AG09309 (cell line): Measurements from ENCODE around the gene MTSS2.

ENCODE experiments used
- DNase-seq: peaks from one replicate; pipeline ENCODE4 v3.0.0-alpha.2; 2010; ENCODE audit warnings: low read depth
- H3K4me3 ChIP-seq: 2 replicates; pipeline ENCODE4 v1.5.1; 2011; ENCODE audit warnings: mild to moderate bottlenecking, low read depth, low read length, moderate library complexity; ENCODE audit not compliant: control insufficient read depth
- TF ChIP-seq, protein P1 (sequence below): IDR thresholded peaks from 2 replicates; pipeline ENCODE4 v1.5.1; 2011; ENCODE audit warnings: mild to moderate bottlenecking, low read depth, low read length, inconsistent platforms; ENCODE audit not compliant: insufficient read depth, control insufficient read depth; ENCODE audit errors: missing control alignments

Gene MTSS2

DNA sequence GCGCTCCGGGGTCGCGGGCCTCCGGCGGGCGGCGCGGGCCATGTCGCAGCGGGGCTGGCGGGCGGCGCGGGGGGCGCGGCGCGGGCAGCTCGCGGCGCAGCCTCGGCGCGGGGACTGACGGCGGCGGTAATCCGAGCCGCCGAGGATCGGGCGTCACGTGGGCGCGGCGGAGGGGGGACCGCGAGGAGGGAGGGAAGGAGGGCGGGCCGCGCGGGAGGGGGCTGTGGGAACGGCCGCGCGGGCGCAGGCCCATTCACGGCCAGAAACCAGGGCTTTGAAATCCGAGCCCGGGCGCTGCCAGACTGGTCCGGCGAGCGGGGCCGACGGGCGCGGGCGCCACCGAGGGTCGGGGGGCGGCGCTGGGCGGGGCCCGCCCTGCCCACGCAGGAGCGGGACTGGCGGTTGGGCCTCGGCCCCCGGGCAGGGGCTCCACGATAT lies at the start of gene MTSS2:
Gene MTSS2, minus strand, starts transcription at position 116 of the 438 bp plus-strand sequence. CDS start 262 bp downstream, outside the sequence.
- peak; percentile 46 for DNase-seq
- H3K4me3 ChIP-seq, result peak within 1 kb of the TSS; percentile 85
- TF ChIP-seq, protein P1, sequence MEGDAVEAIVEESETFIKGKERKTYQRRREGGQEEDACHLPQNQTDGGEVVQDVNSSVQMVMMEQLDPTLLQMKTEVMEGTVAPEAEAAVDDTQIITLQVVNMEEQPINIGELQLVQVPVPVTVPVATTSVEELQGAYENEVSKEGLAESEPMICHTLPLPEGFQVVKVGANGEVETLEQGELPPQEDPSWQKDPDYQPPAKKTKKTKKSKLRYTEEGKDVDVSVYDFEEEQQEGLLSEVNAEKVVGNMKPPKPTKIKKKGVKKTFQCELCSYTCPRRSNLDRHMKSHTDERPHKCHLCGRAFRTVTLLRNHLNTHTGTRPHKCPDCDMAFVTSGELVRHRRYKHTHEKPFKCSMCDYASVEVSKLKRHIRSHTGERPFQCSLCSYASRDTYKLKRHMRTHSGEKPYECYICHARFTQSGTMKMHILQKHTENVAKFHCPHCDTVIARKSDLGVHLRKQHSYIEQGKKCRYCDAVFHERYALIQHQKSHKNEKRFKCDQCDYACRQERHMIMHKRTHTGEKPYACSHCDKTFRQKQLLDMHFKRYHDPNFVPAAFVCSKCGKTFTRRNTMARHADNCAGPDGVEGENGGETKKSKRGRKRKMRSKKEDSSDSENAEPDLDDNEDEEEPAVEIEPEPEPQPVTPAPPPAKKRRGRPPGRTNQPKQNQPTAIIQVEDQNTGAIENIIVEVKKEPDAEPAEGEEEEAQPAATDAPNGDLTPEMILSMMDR, result no peak

DNA sequence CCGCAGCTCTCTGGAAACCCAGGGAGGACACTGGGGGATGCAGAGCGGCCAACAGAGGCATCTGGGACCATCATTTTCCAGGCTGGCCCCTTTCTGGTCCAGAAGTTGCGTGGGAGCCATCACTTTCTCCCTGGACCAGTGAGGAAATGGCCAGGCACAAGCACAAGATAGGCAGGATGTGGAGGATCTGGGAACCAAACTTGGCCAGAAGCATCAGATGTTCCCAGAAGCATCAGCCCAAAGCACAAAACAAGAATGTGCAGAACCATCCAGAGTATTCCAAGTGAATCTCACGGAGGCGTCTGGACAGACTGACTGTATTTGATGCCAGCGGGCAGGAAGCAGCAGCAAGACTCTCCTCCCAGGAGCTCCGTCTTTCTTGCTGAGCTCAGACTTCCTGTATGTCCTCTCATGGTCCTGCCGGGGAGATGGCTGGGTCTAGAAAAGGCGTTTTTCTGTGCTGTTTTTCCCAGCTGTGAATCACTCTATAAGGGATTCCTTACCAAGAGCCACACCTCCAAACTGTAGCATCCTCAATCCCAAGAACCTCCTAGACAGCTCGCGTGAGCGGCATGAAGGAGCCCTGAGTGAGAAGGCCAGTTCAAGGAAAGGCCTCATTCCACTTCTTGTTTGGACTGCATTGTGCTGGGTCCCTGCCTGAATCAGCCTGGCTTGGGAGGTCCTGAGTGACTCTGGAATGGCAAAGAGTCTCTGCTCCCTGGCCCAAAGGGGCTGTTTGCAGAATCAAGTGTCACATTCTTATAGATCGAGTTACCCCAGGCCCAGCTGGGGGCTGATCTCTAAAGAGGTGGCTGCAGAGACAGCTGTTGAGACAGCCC lies 49.5 kb upstream of the MTSS2 start:
- TF ChIP-seq, protein P1, result no peak
- no peak for DNase-seq
- H3K4me3 ChIP-seq, result no peak overlapping the region

- H3K4me3 ChIP-seq, result no peak overlapping the region
- TF ChIP-seq, protein P1, result no peak
- no peak for DNase-seq
These were observed 48.8 kb upstream of the MTSS2 start for GRCh38 chr16:70734522-70735095.

- DNase-seq, result no peak
- TF ChIP-seq, protein P1, result no peak
These were observed 45.1 kb upstream of the MTSS2 start for GRCh38 chr16:70730944-70731343.

GRCh38 chr16:70730031-70730430 lies 44.2 kb upstream of the MTSS2 start:
- no peak overlapping the region for H3K4me3 ChIP-seq
- DNase-seq, result no peak
- TF ChIP-seq, protein P1, result no peak

More at GRCh38 chr16:70730944-70731343, 45.1 kb upstream of the MTSS2 start:
- H3K4me3 ChIP-seq, result no peak overlapping the region

- no peak for DNase-seq
- TF ChIP-seq, protein P1, result no peak
- H3K4me3 ChIP-seq, result no peak overlapping the region
These were observed 43.4 kb upstream of the MTSS2 start for GRCh38 chr16:70729292-70729691.
